ENCODE results near the gene TSFM.
"Not testable (repeated sequence)": the region's sequence is repeated elsewhere in the genome, so short reads cannot be mapped to it uniquely, and the experiment has no call there.

The TSFM gene

DNA sequence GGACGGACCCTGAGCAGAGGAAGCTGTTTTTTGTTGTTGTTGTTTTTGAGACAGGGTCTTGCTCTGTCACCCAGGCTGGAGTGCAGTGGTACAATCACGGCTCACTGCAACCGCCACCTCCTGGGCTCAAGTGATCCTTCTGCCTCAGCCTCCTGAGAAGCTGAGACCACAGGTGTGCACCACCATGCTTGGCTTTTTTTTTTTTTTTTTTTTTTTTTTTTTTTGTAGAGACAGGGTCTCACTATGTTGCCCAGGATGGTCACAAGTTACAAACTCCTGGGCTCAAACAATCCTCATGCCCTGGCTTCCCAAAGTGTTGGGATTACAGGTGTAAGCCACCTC, 35.4 kb downstream of the TSFM start:
- DNase-seq, result not testable (repeated sequence)

DNA sequence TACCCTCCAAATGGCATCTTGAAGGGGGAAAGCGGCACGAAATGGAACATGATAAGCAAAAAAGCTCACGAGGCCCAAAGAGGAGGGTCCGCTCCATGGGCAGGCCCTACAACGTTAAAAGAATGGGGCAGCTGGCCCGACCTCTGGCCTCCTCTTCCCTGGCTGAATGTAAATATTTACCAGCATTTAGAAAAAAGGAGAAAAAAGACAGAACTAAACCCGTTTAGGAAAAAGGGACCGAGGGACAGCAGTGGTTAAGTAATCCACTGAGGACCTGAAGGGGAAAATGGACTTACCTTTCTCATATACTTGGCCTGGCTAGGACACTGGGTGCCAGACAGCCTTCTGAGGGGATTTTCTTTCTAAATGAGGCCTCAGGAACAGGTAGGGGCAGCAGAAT, 37.5 kb downstream of the TSFM start:
- DNase-seq, result not testable (repeated sequence)

DNA sequence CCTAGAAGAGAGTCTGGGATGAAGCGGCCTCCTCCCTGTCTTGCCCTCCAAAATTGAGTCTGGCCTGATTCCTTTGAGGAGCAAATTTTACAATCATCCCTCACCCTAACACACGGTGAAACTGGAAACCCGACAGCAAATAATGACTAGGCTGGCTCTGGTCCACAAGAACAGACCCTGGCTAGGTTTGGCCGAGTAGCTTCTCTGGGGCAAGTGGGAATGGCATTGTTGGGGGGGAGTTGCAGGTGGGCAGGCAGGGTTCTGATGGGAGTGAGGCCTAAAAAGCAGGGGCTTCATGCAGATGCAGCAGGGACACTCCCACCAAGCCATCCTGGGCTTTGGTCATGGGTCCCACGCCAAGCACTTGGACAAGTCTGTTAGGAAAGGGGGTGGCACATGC, 38.4 kb downstream of the TSFM start:
- DNase-seq, result not testable (repeated sequence)

GRCh38 chr12:57821474-57822214, 39.1 kb downstream of the TSFM start:
- DNase-seq, result no peak

DNA sequence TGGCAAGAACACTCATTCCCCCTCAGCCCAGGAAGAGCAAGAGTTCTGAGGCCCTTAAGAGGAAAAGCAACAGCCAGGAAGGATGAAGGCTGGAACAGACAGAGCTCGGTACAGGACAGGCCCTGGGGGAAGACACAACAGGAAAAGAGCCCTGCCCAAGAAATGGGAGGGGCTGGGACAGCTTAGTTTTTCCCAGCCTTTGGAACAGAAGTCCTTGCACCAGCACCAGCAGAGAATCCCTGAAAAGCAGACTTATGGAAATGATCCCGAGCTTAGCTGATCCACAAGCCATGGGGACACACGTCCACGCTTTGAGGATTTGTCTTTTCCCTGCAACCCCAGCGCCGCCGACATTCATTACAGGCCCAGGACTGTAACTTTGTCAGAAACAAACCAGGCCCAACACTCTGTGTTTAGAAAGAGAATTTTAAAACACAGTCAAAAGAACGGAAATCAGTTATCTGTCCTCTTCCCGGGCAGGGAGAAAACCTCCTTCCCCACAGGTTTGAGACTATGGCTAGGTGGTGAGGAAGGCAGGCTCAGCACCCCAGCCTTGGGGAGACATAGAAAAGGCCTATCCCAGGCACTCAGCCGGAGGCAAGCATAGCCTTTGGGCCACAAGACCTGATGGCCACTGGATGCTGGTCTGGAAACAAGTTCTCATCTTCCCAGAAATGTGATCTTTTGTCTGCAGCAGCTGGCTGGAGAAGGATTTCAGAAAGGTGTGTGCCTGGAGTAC, 40.0 kb downstream of the TSFM start:
- no peak for DNase-seq

DNA sequence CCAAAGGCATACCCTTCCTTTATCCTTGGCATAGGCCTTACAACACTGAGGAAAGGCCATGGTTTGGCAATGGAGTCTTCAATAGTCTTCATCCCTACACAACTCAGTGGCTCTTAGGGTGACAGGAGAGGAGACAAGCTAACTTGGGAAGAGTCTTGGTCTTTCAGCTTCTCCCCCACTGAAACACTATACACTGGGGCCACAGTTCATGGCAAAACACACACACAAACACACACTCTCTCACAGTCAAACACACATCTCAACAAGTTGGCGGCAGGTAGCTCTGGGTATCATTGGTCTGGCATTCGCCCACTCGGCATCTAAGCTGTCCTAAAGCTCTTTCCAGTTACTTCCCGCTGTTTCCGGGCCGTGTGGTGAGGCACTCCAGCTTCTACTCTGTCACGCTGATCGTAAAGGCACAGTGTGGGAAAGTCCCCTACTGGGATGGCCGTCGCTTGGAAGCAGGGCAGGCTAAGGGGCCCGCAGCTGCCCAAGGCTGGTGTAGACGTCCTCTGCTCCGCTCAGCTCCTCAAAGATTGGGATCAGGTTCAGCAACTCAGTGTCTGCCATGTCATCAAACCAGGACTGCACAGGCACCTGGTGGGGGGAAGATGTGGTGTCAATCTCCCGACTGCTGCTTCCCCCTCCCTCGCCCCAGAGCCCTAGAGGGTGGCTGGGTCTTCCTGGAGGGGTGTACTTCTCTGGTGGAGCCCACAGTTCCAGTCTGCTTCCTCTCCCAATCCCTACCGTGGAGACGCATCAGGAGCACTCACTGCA, 40.7 kb downstream of the TSFM start:
- no peak for DNase-seq

DNA sequence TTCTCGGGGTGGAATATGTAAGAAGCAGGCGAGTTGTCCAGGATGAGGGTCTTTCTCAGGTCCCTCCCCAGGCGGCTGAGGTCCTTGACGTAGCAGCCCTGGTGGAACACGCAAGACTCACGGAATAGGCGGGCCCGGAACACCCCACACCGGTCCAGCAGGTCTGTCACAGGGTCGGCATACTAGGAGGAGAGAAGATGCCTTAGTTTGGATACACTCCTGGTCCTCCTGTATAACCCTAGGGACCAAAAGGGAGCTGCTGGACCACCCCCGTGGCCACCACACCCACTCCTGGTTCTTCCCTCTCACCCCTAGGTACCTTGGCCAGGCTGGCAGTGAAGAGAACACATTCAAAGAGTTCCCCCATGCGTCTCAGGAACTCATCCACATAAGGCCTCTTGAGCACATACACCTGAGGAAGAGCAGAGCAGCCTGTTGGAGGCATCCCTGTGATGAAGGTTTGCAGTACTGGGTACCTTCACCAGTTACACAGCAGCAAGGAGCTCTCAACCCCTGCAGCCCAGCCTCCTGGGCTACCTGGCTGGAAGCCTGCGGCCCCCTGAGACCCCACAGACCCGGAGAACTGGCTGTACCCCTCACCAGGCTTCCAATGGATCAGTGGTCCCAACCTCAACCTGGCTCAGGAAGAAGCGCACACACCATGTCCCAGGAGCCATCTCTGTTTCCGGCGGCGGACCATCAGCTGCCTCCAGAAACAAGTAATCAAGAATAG, 41.5 kb downstream of the TSFM start:
- no peak for DNase-seq

DNA sequence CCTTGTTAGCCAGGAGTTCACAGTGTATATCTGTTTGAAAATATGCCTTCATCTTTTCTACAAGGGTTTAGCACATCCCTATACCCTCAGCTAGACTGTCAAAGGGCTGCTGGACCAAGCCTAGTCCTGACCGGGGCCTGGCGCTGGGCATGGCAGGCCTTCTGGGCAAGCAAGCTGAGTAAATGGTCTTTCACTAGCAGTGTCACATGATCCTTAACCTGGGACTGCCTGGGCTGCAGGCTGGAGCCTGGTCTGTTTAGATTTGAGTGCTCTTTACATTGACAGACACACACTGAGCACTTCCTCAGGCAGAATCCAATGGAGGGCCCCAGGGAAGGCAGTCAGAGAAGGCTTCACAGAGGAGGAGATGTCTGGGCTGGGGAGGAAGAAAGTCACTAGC, 42.9 kb downstream of the TSFM start:
- DNase-seq, result no peak

DNA sequence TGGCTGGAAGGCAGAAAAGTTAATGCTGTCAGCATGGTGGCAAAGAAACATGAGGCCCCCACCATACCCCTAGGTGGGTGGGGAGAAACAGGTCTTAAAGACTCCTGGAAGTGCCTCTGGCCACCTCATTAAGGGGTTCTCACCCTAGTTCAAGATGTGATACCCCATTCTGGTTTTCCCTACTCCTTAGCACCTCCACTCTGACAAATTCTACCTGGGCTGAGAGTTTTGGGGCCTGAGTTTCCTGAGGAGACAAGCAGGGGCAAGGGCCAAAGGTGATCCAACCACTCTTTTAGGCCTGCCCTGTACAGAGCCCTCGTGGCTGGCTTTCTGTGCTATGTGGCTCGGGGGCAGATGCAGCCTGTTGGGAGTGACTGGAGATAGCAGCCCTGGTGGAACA, 43.8 kb downstream of the TSFM start:
- DNase-seq, result no peak

- DNase-seq, result no peak
These were observed 44.4 kb downstream of the TSFM start for GRCh38 chr12:57826966-57827365.

DNA sequence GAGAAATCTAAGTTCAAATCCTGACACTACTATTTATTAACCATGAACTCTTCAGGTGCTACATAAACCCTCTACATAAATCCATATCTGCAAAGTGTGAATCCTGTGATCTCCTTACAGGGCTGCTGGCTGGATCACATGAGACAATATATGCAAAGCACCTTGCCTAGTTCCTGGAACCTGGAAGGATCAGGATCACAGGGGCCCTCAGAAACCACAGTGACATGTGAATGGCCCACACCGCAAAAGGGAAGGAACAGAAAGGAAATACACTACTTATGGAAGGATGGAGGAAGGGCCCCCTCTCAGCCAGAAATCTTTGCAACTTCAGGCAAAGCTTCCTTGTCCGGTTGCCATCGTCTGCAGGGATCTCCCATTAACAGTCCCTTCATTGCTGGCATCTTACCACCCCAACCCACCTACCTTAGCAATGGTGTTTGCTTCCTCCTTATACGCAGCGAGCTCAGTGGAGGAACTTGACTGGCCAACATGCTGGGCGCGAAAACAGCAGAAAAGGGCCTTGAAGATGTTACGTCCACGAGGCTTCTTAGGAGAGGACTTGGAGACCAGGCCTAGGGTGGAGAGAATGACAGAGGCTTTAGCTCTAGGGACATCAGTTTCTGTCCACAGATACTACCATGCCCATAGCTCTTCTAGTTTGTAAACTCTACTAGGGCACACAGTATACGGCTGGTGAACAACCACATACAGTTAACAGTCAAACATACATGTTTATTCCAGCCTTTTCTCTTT, 46.6 kb downstream of the TSFM start:
- DNase-seq, result no peak

- no peak for DNase-seq
These were observed 47.8 kb downstream of the TSFM start for GRCh38 chr12:57830393-57830792.

GRCh38 chr12:57832966-57833365, 50.4 kb downstream of the TSFM start:
- DNase-seq, result no peak

GRCh38 chr12:57833672-57834071, 51.1 kb downstream of the TSFM start:
- no peak for DNase-seq

DNA sequence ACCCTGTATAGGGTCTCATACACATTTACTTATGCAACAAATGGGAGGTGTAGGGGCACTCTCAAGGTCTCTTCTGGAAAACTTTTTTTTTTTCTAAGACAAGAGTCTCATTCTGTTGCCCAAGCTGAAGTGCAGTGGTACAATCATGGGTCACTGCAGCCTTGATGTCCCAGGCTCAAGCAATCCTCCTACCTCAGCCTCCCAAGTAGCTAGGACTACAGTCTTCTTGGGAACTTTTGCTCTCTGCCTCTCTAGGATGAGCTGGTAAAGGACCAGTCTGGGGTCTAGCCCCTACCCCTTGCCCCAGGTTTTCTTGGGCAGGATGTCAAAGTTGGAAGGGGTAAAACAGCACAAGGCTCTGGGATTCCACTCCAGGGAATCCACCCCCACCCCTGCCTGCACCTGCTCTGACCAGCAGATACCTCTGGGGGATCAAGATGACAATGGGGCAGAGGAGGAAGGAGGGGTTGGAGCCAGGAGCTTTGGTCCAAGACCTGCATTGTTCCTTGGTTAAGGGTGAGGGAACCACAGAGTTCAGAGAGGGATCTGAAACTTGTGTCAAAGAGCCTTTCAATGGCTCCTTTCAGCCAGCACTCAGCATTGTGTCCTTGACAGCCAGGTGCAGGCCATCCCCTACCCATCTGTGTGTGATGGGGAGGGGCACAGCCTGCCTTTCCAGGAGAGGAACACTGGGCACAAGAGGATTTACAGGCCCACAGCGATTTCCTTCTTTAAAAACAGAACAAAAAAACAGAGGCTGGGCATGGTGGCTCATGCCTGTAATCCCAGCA, 51.7 kb downstream of the TSFM start:
- no peak for DNase-seq

- DNase-seq, result no peak
These were observed 53.0 kb downstream of the TSFM start for GRCh38 chr12:57835366-57836288.

- no peak for DNase-seq
These were observed 54.1 kb downstream of the TSFM start for GRCh38 chr12:57836442-57837375.

- no peak for DNase-seq
These were observed 55.4 kb downstream of the TSFM start for GRCh38 chr12:57837864-57838562.
